Stomach smooth muscle (tissue), 2 donors: ENCODE data around the gene GUCY2C.

ENCODE experiments used
- H3K27ac ChIP-seq: one replicate; pipeline ENCODE4 v1.7.0; 2013; ENCODE audit warnings: mild to moderate bottlenecking, low read length, inconsistent platforms
- H3K27me3 ChIP-seq, 2 donors: one replicate each; pipeline ENCODE4 v1.7.0; 2013; ENCODE audit warnings: low read length in 2 of 2; ENCODE audit not compliant: insufficient read depth in 2 of 2, control insufficient read depth in 1 of 2
- H3K36me3 ChIP-seq, 2 donors: one replicate each; pipeline ENCODE4 v1.7.0; 2013; ENCODE audit warnings: low read length in 2 of 2; ENCODE audit not compliant: control insufficient read depth in 2 of 2, insufficient read depth in 2 of 2
- H3K4me1 ChIP-seq: one replicate; pipeline ENCODE4 v1.7.0; 2013; ENCODE audit warnings: low read length; ENCODE audit not compliant: control insufficient read depth, insufficient read depth
- H3K4me3 ChIP-seq, 2 donors: one replicate each; pipeline ENCODE4 v1.7.0; 2013; ENCODE audit warnings: low read length in 2 of 2
- H3K9ac ChIP-seq, 2 donors: one replicate each; pipeline ENCODE4 v1.7.0; 2013; ENCODE audit warnings: low read length in 2 of 2, mild to moderate bottlenecking in 1 of 2
- H3K9me3 ChIP-seq, 2 donors: one replicate each; pipeline ENCODE4 v1.7.0; 2013; ENCODE audit warnings: low read length in 2 of 2; ENCODE audit not compliant: control insufficient read depth in 2 of 2
- donor health status: healthy.
- donor health status: Pancreatic carcinoma.

The GUCY2C gene

GRCh38 chr12:14654416-14654815, 42.0 kb downstream of the GUCY2C start:
- no peaks in the 10 kb centered on the region for H3K27me3 ChIP-seq
- H3K36me3 ChIP-seq = no peaks in the 10 kb centered on the region
- no peaks in the 10 kb centered on the region for H3K9me3 ChIP-seq
- no peak overlapping the region for H3K27ac ChIP-seq
- no peak overlapping the region for H3K4me3 ChIP-seq
- H3K9ac ChIP-seq = no peak overlapping the region
- no peaks in the 10 kb centered on the region for H3K4me1 ChIP-seq

- no peaks in the 10 kb centered on the region for H3K4me1 ChIP-seq
- no peak overlapping the region for H3K4me3 ChIP-seq
- H3K9me3 ChIP-seq = no peaks in the 10 kb centered on the region
- H3K27ac ChIP-seq = no peak overlapping the region
- H3K27me3 ChIP-seq = no peaks in the 10 kb centered on the region
- H3K36me3 ChIP-seq = no peaks in the 10 kb centered on the region
- H3K9ac ChIP-seq = no peak overlapping the region
Measured at GRCh38 chr12:14652483-14652882, 43.9 kb downstream of the GUCY2C start.

GRCh38 chr12:14651371-14651770, 45.0 kb downstream of the GUCY2C start:
- Histone ChIP-seq H3K4me1 (no peaks in the 10 kb centered on the region), H3K27ac (no peak overlapping the region), H3K36me3 (no peaks in the 10 kb centered on the region), H3K9me3 (no peaks in the 10 kb centered on the region), H3K9ac (no peak overlapping the region), H3K4me3 (no peak overlapping the region), H3K27me3 (no peaks in the 10 kb centered on the region)

GRCh38 chr12:14650789-14651188, 45.6 kb downstream of the GUCY2C start:
- H3K9me3 ChIP-seq = no peaks in the 10 kb centered on the region

GRCh38 chr12:14647028-14647750, 49.2 kb downstream of the GUCY2C start:
- no peaks in the 10 kb centered on the region for H3K9me3 ChIP-seq
- H3K4me1 ChIP-seq = no peaks in the 10 kb centered on the region
- H3K27me3 ChIP-seq = no peaks in the 10 kb centered on the region
- no peak overlapping the region for H3K9ac ChIP-seq
- H3K27ac ChIP-seq = no peak overlapping the region
- H3K36me3 ChIP-seq = no peaks in the 10 kb centered on the region
- H3K4me3 ChIP-seq = no peak overlapping the region

More at GRCh38 chr12:14650789-14651188, 45.6 kb downstream of the GUCY2C start:
- no peak overlapping the region for H3K4me3 ChIP-seq
- H3K27me3 ChIP-seq = no peaks in the 10 kb centered on the region
- H3K36me3 ChIP-seq = no peaks in the 10 kb centered on the region
- no peak overlapping the region for H3K9ac ChIP-seq
- H3K27ac ChIP-seq = no peak overlapping the region
- no peaks in the 10 kb centered on the region for H3K4me1 ChIP-seq

- Histone ChIP-seq H3K27me3 (no peaks in the 10 kb centered on the region), H3K4me3 (no peak overlapping the region), H3K9ac (no peak overlapping the region), H3K4me1 (no peaks in the 10 kb centered on the region), H3K9me3 (no peaks in the 10 kb centered on the region), H3K36me3 (no peaks in the 10 kb centered on the region), H3K27ac (no peak overlapping the region)
Measured at GRCh38 chr12:14643251-14643650, 53.1 kb downstream of the GUCY2C start.

- Histone ChIP-seq H3K9me3 (peaks cover 0 to 2% of the 10 kb centered on the region in 2 donors), H3K9ac (no peak overlapping the region), H3K4me3 (no peak overlapping the region), H3K27me3 (no peaks in the 10 kb centered on the region), H3K27ac (no peak overlapping the region), H3K4me1 (no peaks in the 10 kb centered on the region), H3K36me3 (no peaks in the 10 kb centered on the region)
Measured at GRCh38 chr12:14638066-14638465, 58.3 kb downstream of the GUCY2C start.

GRCh38 chr12:14635776-14636175, 60.6 kb downstream of the GUCY2C start:
- Histone ChIP-seq H3K4me3 (no peak overlapping the region), H3K9me3 (peaks cover 0 to 2% of the 10 kb centered on the region in 2 donors), H3K4me1 (no peaks in the 10 kb centered on the region), H3K36me3 (no peaks in the 10 kb centered on the region), H3K27me3 (no peaks in the 10 kb centered on the region), H3K9ac (no peak overlapping the region), H3K27ac (no peak overlapping the region)

GRCh38 chr12:14630793-14631192, 65.6 kb downstream of the GUCY2C start:
- H3K36me3 ChIP-seq = no peaks in the 10 kb centered on the region
- no peak overlapping the region for H3K9ac ChIP-seq
- no peak overlapping the region for H3K27ac ChIP-seq
- no peak overlapping the region for H3K4me3 ChIP-seq
- H3K9me3 ChIP-seq = peaks cover 0 to 2% of the 10 kb centered on the region in 2 donors
- no peaks in the 10 kb centered on the region for H3K4me1 ChIP-seq
- no peaks in the 10 kb centered on the region for H3K27me3 ChIP-seq

- Histone ChIP-seq H3K9ac (no peak overlapping the region), H3K4me1 (no peaks in the 10 kb centered on the region), H3K27ac (no peak overlapping the region), H3K27me3 (no peaks in the 10 kb centered on the region), H3K9me3 (peaks cover 0 to 2% of the 10 kb centered on the region in 2 donors), H3K36me3 (no peaks in the 10 kb centered on the region), H3K4me3 (no peak overlapping the region)
Measured at GRCh38 chr12:14629832-14630710, 66.3 kb downstream of the GUCY2C start.

GRCh38 chr12:14628771-14629170, 67.6 kb downstream of the GUCY2C start:
- H3K27ac ChIP-seq = no peak overlapping the region
- no peak overlapping the region for H3K4me3 ChIP-seq
- no peaks in the 10 kb centered on the region for H3K9me3 ChIP-seq
- no peaks in the 10 kb centered on the region for H3K36me3 ChIP-seq
- no peaks in the 10 kb centered on the region for H3K4me1 ChIP-seq
- H3K9ac ChIP-seq = no peak overlapping the region
- H3K27me3 ChIP-seq = no peaks in the 10 kb centered on the region
